BJ (cell line): Measurements from ENCODE around the gene IGFBPL1. TPM values are rescaled to one million over a fixed set of nuclear protein-coding genes. Genes with fewer than 3 reads are reported as not detected.

Experiments
- CTCF ChIA-PET: fragments of 350-600 bp; formaldehyde crosslinking; extraction: SDS; loops from one replicate; lab custom pipeline; 2021; ENCODE audit warnings: antibody characterized with exemption, inconsistent platforms; lab: Yijun Ruan, JAX
- POLR2A ChIA-PET: fragments of 300-600 bp; sonication (Branson Sonifier 250); formaldehyde crosslinking; extraction: SDS; loops from one replicate; lab custom pipeline; 2021; ENCODE audit warnings: antibody characterized with exemption; lab: Charles Lee
- DNase-seq: peaks from one replicate; pipeline ENCODE4 v3.0.0-alpha.2; 2011; ENCODE audit warnings: low read depth
- H3K27me3 ChIP-seq: 2 replicates; pipeline ENCODE4 v1.6.0; 2011; ENCODE audit warnings: low read length; ENCODE audit not compliant: control insufficient read depth, insufficient read depth
- H3K36me3 ChIP-seq: 2 replicates; pipeline ENCODE4 v1.5.1; 2011; ENCODE audit warnings: low read length; ENCODE audit not compliant: control insufficient read depth, insufficient read depth
- H3K4me3 ChIP-seq: 2 replicates; pipeline ENCODE4 v1.5.1; 2011; ENCODE audit warnings: low read depth, mild to moderate bottlenecking, control low read depth, low read length
- CTCF ChIP-seq: IDR thresholded peaks from 2 replicates; pipeline ENCODE4 v1.5.1; 2011; ENCODE audit warnings: low read depth, mild to moderate bottlenecking, control low read depth, inconsistent platforms, low read length, moderate library complexity; ENCODE audit not compliant: insufficient read depth
- polyA plus RNA-seq: library from polyadenylated mRNA; depleted of rRNA; stranded (reverse); fragments of >200 nt; gene quantifications from 2 replicates; pipeline ENCODE4 v1.2.3, GENCODE V29; 2011

IGFBPL1 gene
- polyA plus RNA-seq, 1 experiment = 0.37 TPM

- no peak for TF ChIP-seq CTCF
- ChIA-PET POLR2A (no interaction called here), CTCF (interaction anchor here (0.8 to 1.3 kb wide), 3 partner anchors 8 to 26 kb away, joined by 3 to 5 read pairs (median 3); no protein-coding TSS in a partner anchor)
- no peak for DNase-seq
- no peak overlapping the region for H3K4me3 ChIP-seq
- H3K27me3 ChIP-seq = no peaks in the 10 kb centered on the region
- no peaks in the 10 kb centered on the region for H3K36me3 ChIP-seq
Observed at GRCh38 chr9:38441347-38442085, 17.3 kb upstream of the IGFBPL1 start.

- no peak for DNase-seq
- CTCF ChIA-PET = interaction anchor here (1.3 kb wide), 1 partner anchor 8 kb away, joined by 5 read pairs; no protein-coding TSS in a partner anchor
- H3K27me3 ChIP-seq = no peaks in the 10 kb centered on the region
- no peaks in the 10 kb centered on the region for H3K36me3 ChIP-seq
- H3K4me3 ChIP-seq = no peak overlapping the region
- POLR2A ChIA-PET = no interaction called here
- TF ChIP-seq CTCF = no peak
Observed at GRCh38 chr9:38440516-38440915, 16.3 kb upstream of the IGFBPL1 start.

DNA sequence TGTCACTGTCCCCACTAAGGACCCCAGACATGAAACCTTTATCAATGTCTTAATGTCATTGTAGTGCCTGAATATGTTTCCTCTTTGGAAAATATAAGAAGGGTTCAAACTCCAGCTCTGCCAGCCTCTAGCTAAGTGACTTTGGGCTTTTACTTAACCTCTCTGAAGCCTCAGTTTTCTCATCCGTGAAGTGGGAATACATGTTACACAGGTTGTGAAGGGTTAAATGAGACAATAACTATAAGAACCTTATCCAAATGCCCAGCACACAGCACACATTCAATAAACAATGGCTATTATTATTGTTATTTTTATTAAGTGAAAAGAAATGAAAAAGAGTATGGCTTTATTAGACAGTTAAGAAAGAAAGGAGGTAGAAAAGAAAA lies 15.7 kb upstream of the IGFBPL1 start:
- no peak for TF ChIP-seq CTCF
- no peak overlapping the region for H3K4me3 ChIP-seq
- H3K36me3 ChIP-seq = no peaks in the 10 kb centered on the region
- CTCF ChIA-PET = no interaction called here
- no peaks in the 10 kb centered on the region for H3K27me3 ChIP-seq
- DNase-seq = no peak
- POLR2A ChIA-PET = no interaction called here

DNA sequence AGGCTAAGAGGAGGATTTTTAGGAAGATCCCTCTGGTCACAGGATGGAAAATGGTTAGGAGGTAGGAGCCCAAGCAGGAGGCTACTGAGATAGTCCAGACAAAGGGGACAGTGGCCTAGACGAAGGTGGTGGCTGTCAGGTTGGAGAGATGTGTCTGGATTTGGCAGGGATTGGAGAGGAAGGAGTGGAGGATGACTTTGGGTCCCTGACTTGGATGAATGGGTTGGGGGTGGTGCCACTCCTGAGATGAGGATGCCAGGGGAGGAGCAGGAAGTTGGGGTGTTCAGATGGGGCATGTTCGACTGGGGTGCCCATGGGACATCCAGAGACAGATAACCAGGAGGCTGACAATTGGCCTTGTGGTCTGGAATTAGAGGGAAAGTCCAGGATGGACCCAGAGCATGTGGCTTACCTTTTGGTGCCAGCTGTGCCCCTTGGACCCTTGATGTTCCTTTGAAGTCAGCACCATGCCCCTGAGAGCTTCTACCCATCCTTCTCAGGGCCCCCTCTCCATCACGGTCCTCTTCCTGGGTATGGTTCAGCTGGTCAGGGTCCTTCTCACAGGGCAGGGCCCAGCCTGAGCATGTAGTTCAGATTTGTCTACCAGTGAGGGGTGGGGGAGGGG lies 15.1 kb upstream of the IGFBPL1 start:
- no peak for DNase-seq
- Histone ChIP-seq H3K4me3 (no peak overlapping the region), H3K27me3 (no peaks in the 10 kb centered on the region), H3K36me3 (no peaks in the 10 kb centered on the region)
- ChIA-PET CTCF (no interaction called here), POLR2A (no interaction called here)
- TF ChIP-seq CTCF = no peak

- CTCF ChIA-PET = interaction anchor here (1.3 kb wide), 1 partner anchor 21 kb away, joined by 3 read pairs; no protein-coding TSS in a partner anchor
- no peak for DNase-seq
- TF ChIP-seq CTCF = no peak
- Histone ChIP-seq H3K4me3 (no peak overlapping the region), H3K36me3 (no peaks in the 10 kb centered on the region), H3K27me3 (no peaks in the 10 kb centered on the region)
- POLR2A ChIA-PET = interaction anchor here (0.6 kb wide), 1 partner anchor 421 kb away, joined by 3 read pairs; no protein-coding TSS in a partner anchor
Observed at GRCh38 chr9:38437193-38437823, 13.1 kb upstream of the IGFBPL1 start.
